Fibroblast of mammary gland (primary cell): ENCODE data around the gene CELF1.
"Not testable (repeated sequence)": the region's sequence is repeated elsewhere in the genome, so short reads cannot be mapped to it uniquely, and the experiment has no call there.

Experiments
- DNase-seq: peaks from one replicate; pipeline ENCODE4 v3.0.0-alpha.2; 2010; ENCODE audit warnings: low read depth
- H3K4me3 ChIP-seq: 2 replicates; pipeline ENCODE4 v1.5.1; 2011; ENCODE audit warnings: low read depth, mild to moderate bottlenecking, low read length, moderate library complexity; ENCODE audit not compliant: control insufficient read depth
- TF ChIP-seq, protein P1 (sequence below): conservative IDR thresholded peaks from 2 replicates; pipeline ENCODE4 v1.5.1; 2011; ENCODE audit warnings: low read depth, low read length, inconsistent platforms; ENCODE audit not compliant: control insufficient read depth, insufficient read depth

The CELF1 gene

DNA sequence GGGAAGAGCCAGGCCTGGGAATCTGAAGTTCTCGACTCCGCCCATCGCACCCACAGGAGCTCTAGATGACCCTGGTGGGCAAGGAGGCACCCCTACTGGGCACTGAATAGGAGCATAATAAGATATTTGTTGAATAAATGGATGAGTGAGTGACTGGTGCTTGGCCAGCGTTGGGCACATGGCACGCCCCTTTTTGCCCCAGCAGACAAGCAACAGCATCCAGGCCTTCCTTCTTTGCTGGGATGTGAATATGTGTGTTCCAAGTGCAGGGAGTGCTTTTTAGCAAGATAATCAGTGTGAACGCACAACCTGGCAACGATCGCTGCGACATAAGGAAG is 443 bp upstream of the CELF1 start:
- TF ChIP-seq, protein P1, sequence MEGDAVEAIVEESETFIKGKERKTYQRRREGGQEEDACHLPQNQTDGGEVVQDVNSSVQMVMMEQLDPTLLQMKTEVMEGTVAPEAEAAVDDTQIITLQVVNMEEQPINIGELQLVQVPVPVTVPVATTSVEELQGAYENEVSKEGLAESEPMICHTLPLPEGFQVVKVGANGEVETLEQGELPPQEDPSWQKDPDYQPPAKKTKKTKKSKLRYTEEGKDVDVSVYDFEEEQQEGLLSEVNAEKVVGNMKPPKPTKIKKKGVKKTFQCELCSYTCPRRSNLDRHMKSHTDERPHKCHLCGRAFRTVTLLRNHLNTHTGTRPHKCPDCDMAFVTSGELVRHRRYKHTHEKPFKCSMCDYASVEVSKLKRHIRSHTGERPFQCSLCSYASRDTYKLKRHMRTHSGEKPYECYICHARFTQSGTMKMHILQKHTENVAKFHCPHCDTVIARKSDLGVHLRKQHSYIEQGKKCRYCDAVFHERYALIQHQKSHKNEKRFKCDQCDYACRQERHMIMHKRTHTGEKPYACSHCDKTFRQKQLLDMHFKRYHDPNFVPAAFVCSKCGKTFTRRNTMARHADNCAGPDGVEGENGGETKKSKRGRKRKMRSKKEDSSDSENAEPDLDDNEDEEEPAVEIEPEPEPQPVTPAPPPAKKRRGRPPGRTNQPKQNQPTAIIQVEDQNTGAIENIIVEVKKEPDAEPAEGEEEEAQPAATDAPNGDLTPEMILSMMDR, result no peak
- H3K4me3 ChIP-seq, result peak overlapping the region; percentile 59
- peak; percentile 45 for DNase-seq

DNA sequence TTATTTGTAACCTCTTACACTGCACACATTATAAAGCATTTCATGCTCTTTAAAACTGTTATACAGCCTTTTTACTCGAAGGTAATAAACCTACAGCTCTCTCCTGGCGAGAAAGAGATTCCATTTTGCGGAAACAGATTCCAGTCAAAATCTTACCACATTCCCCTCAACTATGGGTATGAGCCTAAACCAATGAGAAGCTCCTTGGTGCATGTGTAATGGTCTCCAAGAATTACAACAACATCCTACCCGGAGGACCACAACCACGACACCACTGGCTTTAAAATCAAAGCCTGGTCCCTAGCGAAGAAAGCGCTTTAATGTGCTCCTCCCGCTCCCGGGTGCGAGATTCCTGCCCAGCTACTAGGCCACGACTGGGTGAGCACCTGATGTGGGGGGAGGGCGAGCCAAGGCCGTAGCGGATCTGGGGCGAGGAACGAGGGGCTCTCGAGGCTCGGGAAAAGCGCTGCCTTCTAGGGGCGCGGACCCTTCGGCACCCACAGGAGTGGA is 821 bp downstream of the CELF1 start:
- H3K4me3 ChIP-seq, result peak overlapping the region; percentile 96
- peak; percentile 47 for DNase-seq
- TF ChIP-seq, protein P1, result no peak

DNA sequence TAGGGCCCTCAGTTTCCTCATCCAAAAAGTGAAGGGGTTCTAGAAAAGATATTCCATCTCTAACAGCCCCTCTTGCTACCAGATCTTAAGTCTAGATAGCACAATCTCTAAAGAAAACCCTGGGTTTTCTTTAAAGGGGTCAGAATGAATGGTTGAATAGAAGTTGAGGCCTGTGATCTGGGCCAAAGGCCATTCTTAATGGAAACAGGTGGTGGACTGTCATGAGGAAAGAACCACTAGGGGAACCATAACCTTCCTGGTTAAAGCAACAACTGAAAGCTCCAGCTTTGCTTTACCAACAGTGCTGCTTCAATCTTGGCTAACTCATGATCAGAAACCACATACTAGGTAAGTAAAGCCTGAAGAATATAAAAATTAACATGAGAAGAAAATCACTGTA is 1.8 kb downstream of the CELF1 start:
- H3K4me3 ChIP-seq, result no peak overlapping the region
- peak; percentile 58 for DNase-seq
- TF ChIP-seq, protein P1, result peak; percentile 51

DNA sequence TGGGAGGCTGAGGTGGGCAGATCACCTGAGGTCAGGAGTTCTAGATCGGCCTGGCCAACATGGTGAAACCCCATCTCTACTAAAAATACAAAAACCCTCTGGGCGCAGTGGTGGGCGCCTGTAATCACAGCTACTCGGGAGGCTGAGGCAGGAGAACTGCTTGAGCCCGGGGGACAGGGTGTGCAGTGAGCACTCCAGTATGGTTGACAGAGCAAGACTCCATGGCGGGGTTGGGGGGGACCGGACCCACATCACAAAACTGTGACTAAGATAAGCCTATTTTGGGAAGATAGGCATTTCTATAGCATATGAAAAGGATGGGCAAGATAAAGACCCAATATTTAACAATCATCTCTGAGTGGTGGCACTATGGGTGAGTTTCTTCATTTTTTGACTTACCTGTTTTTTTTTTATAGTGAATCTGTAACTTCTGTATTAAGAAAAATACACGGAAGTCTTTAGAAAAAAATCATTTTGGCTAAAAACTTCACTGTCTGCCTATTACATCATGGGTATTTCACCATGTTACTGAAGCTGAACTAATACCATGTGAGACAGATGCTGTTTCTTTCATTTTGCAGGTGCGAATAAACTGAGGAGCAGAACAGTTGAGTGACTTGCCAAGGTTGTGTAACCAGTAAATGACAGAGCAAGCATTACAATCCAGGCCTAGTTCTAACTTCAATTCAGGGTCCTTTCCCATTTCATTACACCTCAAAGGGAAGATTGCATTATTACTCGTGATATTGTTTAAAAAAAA is 2.5 kb downstream of the CELF1 start:
- DNase-seq, result peak; percentile 27
- TF ChIP-seq, protein P1, result no peak
- H3K4me3 ChIP-seq, result no peak overlapping the region

DNA sequence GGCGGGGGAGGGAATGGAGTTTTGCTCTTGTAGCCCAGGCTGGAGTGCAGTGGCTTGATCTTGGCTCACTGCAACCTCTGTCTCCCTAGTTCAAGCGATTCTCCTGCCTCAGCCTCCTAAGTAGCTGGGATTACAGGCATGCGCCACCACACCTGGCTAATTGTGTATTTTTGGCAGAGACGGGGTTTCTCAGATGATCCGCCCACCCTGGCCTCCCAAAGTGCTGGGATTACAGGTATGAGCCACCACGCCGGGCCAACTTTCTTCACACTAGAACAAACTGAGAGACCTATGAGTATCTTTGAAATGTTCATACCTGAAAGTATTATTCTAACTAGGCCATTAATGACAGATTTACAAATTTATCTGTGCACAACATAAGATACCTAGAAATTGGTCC is 6.7 kb downstream of the CELF1 start:
- not testable (repeated sequence) for H3K4me3 ChIP-seq, DNase-seq

DNA sequence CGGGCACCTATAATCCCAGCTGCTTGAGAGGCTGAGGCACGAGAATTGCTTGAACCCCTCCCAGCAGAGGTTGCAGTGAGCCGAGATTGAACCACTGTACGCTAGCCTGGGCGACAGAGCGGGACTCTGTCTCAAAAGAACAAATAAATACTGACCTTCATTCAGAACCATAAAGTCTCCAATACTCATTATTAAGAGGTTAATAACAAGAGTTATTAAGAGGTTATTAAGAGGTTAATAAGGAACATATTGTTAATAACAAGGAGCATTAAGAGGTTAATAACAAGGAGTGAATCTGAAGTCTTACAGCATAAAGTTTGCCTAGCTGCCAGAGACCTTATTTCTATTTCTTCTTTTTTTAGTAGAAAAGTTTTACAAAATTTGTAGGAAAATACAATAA is 7.6 kb downstream of the CELF1 start:
- H3K4me3 ChIP-seq, result no peak overlapping the region
- TF ChIP-seq, protein P1, result no peak
- DNase-seq, result no peak

DNA sequence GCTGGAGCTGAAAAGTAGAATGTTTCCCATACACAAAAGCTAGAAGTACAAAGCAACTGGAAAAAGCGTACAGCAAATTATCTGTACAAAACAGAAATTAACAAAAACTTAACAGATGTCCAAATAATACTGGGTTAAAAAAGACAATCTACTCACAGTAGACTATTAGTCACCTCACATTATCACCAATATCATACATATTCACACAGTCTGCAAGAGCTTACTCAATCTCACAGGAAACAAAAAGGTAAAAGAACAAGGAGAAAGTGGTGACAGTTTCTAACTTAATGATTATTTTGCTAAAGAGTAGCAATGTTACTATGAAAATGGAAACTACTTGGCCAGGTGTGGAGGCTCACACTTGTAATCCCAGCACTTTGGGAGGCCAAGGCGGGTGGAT is 11.9 kb downstream of the CELF1 start:
- DNase-seq, result no peak
- TF ChIP-seq, protein P1, result no peak
- H3K4me3 ChIP-seq, result no peak overlapping the region
